ENCODE measurements around the gene NIPBL. TPM values are rescaled to one million over a fixed set of nuclear protein-coding genes. Genes with fewer than 3 reads are reported as not detected.

NIPBL gene
- total and polyA plus RNA-seq, 8 donors: 8.1 to 48.1 (median 26.4) TPM

GRCh38 chr5:36939969-36940858 lies 63.6 kb downstream of the NIPBL start:
- DNase-seq: no peak
- 56 to 65% methylated on average over 3 of the region's 3 CpGs for WGBS, 2 donors
- Histone ChIP-seq H3K4me3 (no peak overlapping the region), H3K36me3 (no peaks in the 10 kb centered on the region), H3K27ac (peak overlapping the region in 1 of 4 donors; percentile 31), H3K27me3 (no peaks in the 10 kb centered on the region), H3K9me3 (no peaks in the 10 kb centered on the region), H3K4me1 (peaks cover 7 to 22% (median 19%) of the 10 kb centered on the region in 3 donors)
- no peak for TF ChIP-seq CTCF (IDR thresholded peaks at IDR 0.05)
- peak; percentile 5 for FAIRE-seq
- intact Hi-C loops (cut with DNase I): loop anchor here in 1 of 3 donors (10.0 kb wide), 1 partner anchor 55 kb away; no protein-coding TSS in a partner anchor
- ATAC-seq: peak in 3 of 4 donors; percentile 45 to 65 (median 53)

GRCh38 chr5:36943584-36943983 lies 67.0 kb downstream of the NIPBL start:
- H3K36me3 ChIP-seq: no peaks in the 10 kb centered on the region
- no peaks in the 10 kb centered on the region for H3K9me3 ChIP-seq
- WGBS, 2 donors: 87 to 97% methylated on average over 1 of the region's 1 CpG
- no peak for DNase-seq
- intact Hi-C loops (cut with DNase I): no loop called here
- H3K4me3 ChIP-seq: no peak overlapping the region
- no peak overlapping the region for H3K27ac ChIP-seq
- no peak for FAIRE-seq
- peaks cover 7 to 31% (median 17%) of the 10 kb centered on the region in 3 donors for H3K4me1 ChIP-seq
- no peak for TF ChIP-seq CTCF (IDR thresholded peaks at IDR 0.05)
- H3K27me3 ChIP-seq: no peaks in the 10 kb centered on the region
- ATAC-seq: no peak

GRCh38 chr5:36944024-36944423 lies 67.5 kb downstream of the NIPBL start:
- H3K4me1 ChIP-seq: peaks cover 7 to 33% (median 16%) of the 10 kb centered on the region in 3 donors
- ATAC-seq (no peak), FAIRE-seq (no peak), DNase-seq (no peak)
- intact Hi-C loops (cut with DNase I): no loop called here
- no peaks in the 10 kb centered on the region for H3K9me3 ChIP-seq
- no peaks in the 10 kb centered on the region for H3K27me3 ChIP-seq
- H3K36me3 ChIP-seq: no peaks in the 10 kb centered on the region
- 61 to 77% methylated on average over 2 of the region's 2 CpGs for WGBS, 2 donors
- no peak overlapping the region for H3K27ac ChIP-seq
- TF ChIP-seq CTCF (IDR thresholded peaks at IDR 0.05): no peak
- no peak overlapping the region for H3K4me3 ChIP-seq

- 60 to 64% methylated on average over 4 of the region's 4 CpGs for WGBS, 2 donors
- FAIRE-seq: peak; percentile 91
Measured at GRCh38 chr5:36944607-36945225, 68.1 kb downstream of the NIPBL start.

More at GRCh38 chr5:36944607-36945225, 68.1 kb downstream of the NIPBL start:
- peak; percentile 17 to 52 (median 40) for TF ChIP-seq CTCF (IDR thresholded peaks at IDR 0.05)
- Histone ChIP-seq H3K36me3 (no peaks in the 10 kb centered on the region), H3K4me1 (peaks cover 5 to 35% (median 20%) of the 10 kb centered on the region in 3 donors), H3K27me3 (no peaks in the 10 kb centered on the region), H3K9me3 (no peaks in the 10 kb centered on the region), H3K4me3 (no peak overlapping the region), H3K27ac (no peak overlapping the region)
- peak in 3 of 4 donors; percentile 51 to 55 (median 54) for ATAC-seq
- DNase-seq: no peak
- intact Hi-C loops (cut with DNase I): loop anchor here in 1 of 3 donors (5.0 kb wide), 1 partner anchor 67 kb away; the partner anchor contains the start of gene NIPBL

All from pancreas (tissue), 10 donors.